Body of pancreas (tissue), 4 donors: ENCODE results near the gene LPCAT3. TPM values are rescaled to one million over a fixed set of nuclear protein-coding genes. Genes with fewer than 3 reads are reported as not detected.
A peak's percentile ranks its signal among the peaks of the same experiment; 100 is the strongest.

Source experiments
- ATAC-seq: fragments of 150-250 bp; one replicate; pipeline ENCODE4 v1.9.1; 2016
- DNase-seq, 4 donors: peaks; one replicate each; pipeline ENCODE4 v3.0.0-alpha.2; 2019
- H3K27ac ChIP-seq, 4 donors: fragments of 200-600 bp; sonication (generic); 1 replicate in 3 of 4; 2 replicates in 1 of 4; pipeline versions ENCODE4 v1.5.1 to v1.6.1; 2016 to 2019; ENCODE audit warnings: mild to moderate bottlenecking in 1 of 4, mixed read lengths in 1 of 4, moderate library complexity in 1 of 4
- H3K27me3 ChIP-seq, 2 donors: fragments of 200-600 bp; sonication (generic); one replicate each; pipeline ENCODE4 v1.6.0; 2016; ENCODE audit warnings: mild to moderate bottlenecking in 1 of 2
- H3K36me3 ChIP-seq, 2 donors: fragments of 200-600 bp; sonication (generic); replicated peaks in 1 of 2; 2 replicates each; pipeline ENCODE4 v1.5.1; 2016; ENCODE audit warnings: low read depth in 2 of 2; ENCODE audit not compliant: insufficient read depth in 1 of 2
- H3K4me1 ChIP-seq: fragments of 200-600 bp; sonication (generic); one replicate; pipeline ENCODE4 v1.6.0; 2016
- H3K4me3 ChIP-seq, 2 donors: fragments of 200-600 bp; sonication (generic); 1 replicate in 1 of 2; 2 replicates in 1 of 2; pipeline ENCODE4 v1.5.1; 2016 to 2019
- H3K9me3 ChIP-seq, 3 donors: fragments of 200-600 bp; sonication (generic); 1 replicate in 2 of 3; 2 replicates in 1 of 3; pipeline ENCODE4 v1.5.1; 2016
- POLR2A ChIP-seq, 3 donors: fragments of 450-650 bp; IDR thresholded peaks; one replicate each; pipeline ENCODE4 v1.6.1; 2016; ENCODE audit warnings: antibody characterized with exemption in 3 of 3, mild to moderate bottlenecking in 2 of 3
- WGBS, 2 donors: methylation state at CpG; one replicate each; pipeline ENCODE4 v1.1.5; 2017; 5-methylcytosine and 5-hydroxymethylcytosine counted together
- intact Hi-C: fragments of 100-400 bp; cut with DNase I; formaldehyde crosslinking; loops from one replicate; pipeline ENCODE4 v1.15.1; 2023
- total RNA-seq, 2 donors: library from RNA; depleted of rRNA; stranded (reverse); fragments of >200 nt; gene quantifications; one replicate each; pipeline ENCODE4 v1.1.0, GENCODE V29; 2016
- TF ChIP-seq, protein P1 (sequence below), 7 experiments: fragments of 450-650 bp in 4 of 7; fragments of 200-600 bp in 3 of 7; sonication (generic) in 3 of 7; IDR thresholded peaks; one replicate each; pipeline ENCODE4 v1.5.1; 2016 to 2019; ENCODE audit warnings: antibody characterized with exemption in 7 of 7

LPCAT3 gene
- total RNA-seq, 2 donors from 2014 or later, result 21.5 to 39.6 TPM

DNA sequence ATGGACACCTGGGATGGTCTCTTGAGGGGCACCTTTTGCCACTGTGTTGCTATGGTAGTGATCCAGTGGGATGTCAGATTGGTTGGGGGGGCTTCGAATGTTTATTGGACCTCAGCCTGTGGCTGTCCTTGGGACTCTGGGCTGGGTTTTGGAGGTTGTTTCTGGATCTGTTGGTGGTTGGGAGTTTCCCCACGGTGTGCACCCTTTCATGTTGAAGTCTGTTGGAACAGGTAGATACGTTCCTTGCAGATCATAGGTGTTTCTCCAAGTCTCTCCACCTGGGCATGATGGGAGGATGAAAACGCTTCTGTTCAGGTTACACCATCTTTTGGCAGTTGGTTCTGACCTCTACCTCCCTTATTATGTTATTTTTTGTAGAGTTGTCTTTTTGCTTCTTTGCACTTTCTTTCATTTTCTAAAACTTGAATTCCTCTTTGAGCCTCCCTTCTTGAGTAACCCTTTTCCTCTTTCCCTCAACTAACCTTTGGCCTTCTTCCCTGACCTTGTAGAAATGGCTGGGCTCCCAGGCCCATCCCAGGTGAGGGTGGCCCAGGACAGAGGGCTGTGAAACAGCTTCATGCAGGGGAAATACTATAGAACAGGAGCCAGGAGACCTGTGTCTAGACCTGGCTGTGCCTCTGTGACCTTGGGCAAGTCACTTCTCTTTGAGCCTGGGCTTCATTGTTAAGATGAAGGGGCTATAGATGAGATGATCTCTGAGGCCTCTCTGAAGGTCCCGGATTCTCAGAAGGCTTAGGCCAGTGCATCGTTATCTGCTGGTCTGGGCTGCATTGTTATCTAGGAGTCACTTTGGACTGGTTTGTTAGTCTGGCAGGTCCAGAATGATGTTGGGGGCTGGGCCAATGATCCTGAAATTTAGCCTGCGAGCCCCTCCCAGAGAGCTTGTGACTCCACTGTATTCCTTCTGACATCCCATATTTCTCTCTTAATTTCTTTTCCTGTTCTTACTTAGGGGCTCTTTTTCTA lies 88.5 kb downstream of the LPCAT3 start:
- Histone ChIP-seq H3K36me3 (no peaks in the 10 kb centered on the region), H3K27ac (peak overlapping the region; percentile 87 to 93 (median 90)), H3K27me3 (no peaks in the 10 kb centered on the region), H3K9me3 (no peaks in the 10 kb centered on the region), H3K4me1 (peaks cover 54% of the 10 kb centered on the region), H3K4me3 (no peak overlapping the region)
- TF ChIP-seq, protein P1, sequence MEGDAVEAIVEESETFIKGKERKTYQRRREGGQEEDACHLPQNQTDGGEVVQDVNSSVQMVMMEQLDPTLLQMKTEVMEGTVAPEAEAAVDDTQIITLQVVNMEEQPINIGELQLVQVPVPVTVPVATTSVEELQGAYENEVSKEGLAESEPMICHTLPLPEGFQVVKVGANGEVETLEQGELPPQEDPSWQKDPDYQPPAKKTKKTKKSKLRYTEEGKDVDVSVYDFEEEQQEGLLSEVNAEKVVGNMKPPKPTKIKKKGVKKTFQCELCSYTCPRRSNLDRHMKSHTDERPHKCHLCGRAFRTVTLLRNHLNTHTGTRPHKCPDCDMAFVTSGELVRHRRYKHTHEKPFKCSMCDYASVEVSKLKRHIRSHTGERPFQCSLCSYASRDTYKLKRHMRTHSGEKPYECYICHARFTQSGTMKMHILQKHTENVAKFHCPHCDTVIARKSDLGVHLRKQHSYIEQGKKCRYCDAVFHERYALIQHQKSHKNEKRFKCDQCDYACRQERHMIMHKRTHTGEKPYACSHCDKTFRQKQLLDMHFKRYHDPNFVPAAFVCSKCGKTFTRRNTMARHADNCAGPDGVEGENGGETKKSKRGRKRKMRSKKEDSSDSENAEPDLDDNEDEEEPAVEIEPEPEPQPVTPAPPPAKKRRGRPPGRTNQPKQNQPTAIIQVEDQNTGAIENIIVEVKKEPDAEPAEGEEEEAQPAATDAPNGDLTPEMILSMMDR (IDR thresholded peaks at IDR 0.05), result no peak
- no peak for TF ChIP-seq POLR2A (IDR thresholded peaks at IDR 0.05)
- intact Hi-C loops, result no loop called here
- 31 to 32% methylated on average over 6 to 7 of the region's 7 CpGs for WGBS, 2 donors
- no peak for ATAC-seq
- DNase-seq, result no peak

DNA sequence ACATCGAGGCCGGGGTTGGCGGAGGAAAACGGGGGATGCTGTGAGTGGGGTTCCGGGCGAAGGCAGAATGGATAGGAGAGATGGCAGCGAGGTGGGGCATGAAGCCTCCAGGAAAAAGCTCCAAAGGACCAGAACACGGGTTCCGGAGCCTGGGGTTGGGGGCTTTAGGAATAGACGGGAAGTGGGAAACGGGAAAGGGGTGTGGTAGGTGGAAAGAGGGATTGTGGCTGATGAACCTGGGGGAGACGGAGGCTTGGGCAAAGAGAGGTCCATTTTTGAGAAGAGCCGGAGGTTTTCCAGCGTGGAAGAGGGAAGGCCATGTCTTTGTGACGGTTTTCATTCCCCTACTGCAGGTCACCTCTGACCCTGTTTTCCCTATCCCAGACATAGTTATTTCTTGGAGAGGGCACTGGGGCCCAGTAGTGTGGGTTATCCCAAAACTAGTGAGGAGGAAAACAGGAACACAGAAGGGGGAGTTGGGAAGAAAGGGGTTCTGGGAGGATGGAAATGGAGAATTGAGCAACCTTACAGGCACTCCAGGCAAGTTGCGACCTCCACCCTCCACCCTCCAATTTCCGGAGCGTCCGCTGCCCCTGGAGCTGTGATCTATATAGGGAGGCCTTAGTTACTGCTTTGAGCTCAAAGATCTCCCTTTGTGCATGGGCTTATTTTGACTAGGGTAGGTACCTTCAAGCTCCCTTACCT lies 89.4 kb downstream of the LPCAT3 start:
- Histone ChIP-seq H3K9me3 (no peaks in the 10 kb centered on the region), H3K4me1 (peaks cover 58% of the 10 kb centered on the region), H3K36me3 (no peaks in the 10 kb centered on the region), H3K27ac (peak overlapping the region; percentile 87 to 93 (median 90)), H3K4me3 (peak overlapping the region; percentile 50 to 77), H3K27me3 (no peaks in the 10 kb centered on the region)
- ATAC-seq, result no peak
- TF ChIP-seq, protein P1 (IDR thresholded peaks at IDR 0.05), result no peak
- TF ChIP-seq POLR2A (IDR thresholded peaks at IDR 0.05), result no peak
- 6 to 7% methylated on average over 19 of the region's 19 CpGs for WGBS, 2 donors
- intact Hi-C loops, result no loop called here
- no peak for DNase-seq

DNA sequence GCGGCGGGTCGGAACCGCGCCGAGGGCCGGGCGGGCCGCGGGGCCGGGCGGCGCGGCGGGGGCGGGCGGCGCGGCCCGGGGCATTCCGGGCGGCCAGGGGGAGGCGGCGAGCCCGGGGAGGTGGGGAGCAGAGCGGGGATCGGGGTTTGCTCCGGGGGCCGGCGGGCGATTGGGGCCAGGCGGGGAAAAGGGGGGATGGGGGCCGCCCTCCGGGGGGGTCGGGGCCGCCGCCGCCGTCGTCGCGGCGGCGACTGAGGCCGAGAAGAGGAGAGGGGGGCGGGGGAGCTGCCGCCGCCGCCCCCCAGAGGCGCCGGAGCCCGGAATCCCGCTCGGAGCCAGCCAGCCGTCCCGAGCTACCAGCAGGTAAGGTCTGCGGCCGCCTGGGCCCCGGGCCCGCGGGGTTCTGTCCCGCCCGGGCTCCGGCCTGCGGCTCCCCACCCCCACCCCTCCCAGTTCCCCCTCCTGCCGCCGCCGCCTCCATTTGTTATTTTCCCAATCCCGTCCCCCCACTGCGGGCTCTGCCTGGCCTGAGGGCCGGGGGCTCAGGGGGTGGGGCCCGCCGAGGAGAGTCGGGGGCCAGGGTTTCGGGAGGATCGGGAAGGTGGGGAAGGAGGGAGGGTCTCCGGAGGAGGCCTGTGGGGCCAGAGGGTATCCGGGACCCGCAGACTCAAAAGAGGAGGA lies 90.1 kb downstream of the LPCAT3 start:
- TF ChIP-seq, protein P1 (IDR thresholded peaks at IDR 0.05), result no peak
- TF ChIP-seq POLR2A (IDR thresholded peaks at IDR 0.05), result no peak
- Histone ChIP-seq H3K9me3 (no peaks in the 10 kb centered on the region), H3K4me1 (peaks cover 58% of the 10 kb centered on the region), H3K27ac (peak overlapping the region; percentile 87 to 93 (median 90)), H3K36me3 (no peaks in the 10 kb centered on the region), H3K4me3 (peak overlapping the region; percentile 50 to 77), H3K27me3 (no peaks in the 10 kb centered on the region)
- DNase-seq (peak in 2 of 4 donors; percentile 40 to 51), ATAC-seq (peak; percentile 9)
- intact Hi-C loops, result no loop called here
- 1% methylated on average over 10 to 33 of the region's 79 CpGs for WGBS, 2 donors

DNA sequence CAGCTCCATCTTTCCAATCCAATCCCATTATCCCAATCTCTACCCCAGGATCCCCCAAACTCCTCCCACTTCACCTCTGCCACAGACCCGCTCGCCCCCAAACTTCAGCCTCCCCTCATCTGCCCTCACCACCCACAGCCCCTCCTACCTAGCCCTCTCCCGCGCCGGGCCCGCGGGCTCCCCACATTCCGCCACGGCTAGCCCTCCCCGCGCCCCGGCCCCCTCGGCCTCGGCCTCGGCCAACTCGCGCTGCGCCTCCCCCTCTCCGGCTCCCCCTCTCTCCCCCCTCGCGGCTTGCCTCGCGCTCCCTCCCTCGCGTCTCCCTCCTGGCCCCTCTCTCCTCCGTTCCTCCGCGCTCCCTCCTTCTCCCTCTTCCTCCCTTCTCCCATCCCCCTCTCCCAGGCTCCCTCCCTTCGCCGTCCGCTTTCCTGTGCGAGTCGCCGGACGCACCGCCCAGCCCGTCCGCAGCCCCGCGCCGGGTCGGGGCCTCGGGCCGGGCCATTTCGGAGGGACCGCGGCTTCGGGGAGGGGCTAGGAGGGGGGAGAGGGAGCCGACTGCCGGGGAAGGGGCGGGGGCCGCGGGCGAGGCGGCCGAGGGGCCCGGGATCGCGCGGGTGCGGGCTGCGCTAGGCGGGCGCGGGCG lies 90.8 kb downstream of the LPCAT3 start, which contains the start of gene ATN1:
TSS of gene ATN1 (plus strand) at position 581 of the 643 bp plus-strand sequence. CDS start 6,043 bp downstream, outside the sequence.
- intact Hi-C loops, result no loop called here
- WGBS, 2 donors, result 0 to 2% methylated on average over 41 to 59 of the region's 66 CpGs
- peak; percentile 71 to 75 (median 72) for DNase-seq

More for the DNA sequence above, 90.8 kb downstream of the LPCAT3 start, which contains the start of gene ATN1:
- Histone ChIP-seq H3K4me3 (peak within 1 kb of the TSS; percentile 62 to 77), H3K27ac (peak within 1 kb of the TSS; percentile 88 to 94 (median 93)), H3K4me1 (peaks cover 58% of the 10 kb centered on the region), H3K27me3 (no peaks in the 10 kb centered on the region), H3K36me3 (no peaks in the 10 kb centered on the region), H3K9me3 (no peaks in the 10 kb centered on the region)
- TF ChIP-seq, protein P1 (IDR thresholded peaks at IDR 0.05), result no peak
- TF ChIP-seq POLR2A (IDR thresholded peaks at IDR 0.05), result peak; percentile 19 to 61 (median 61)
- peak; percentile 50 for ATAC-seq
